GM13977 (cell line): ENCODE data around the gene DOCK8.
A peak's percentile ranks its signal among the peaks of the same experiment; 100 is the strongest.

Experiments
- DNase-seq: peaks from one replicate; pipeline ENCODE4 v3.0.0; 2012; ENCODE audit warnings: low spot score
- in situ Hi-C: fragments of 300-500 bp; cut with MboI; formaldehyde crosslinking; loops from one replicate; pipeline ENCODE4 v1.12.0; 2022; ENCODE audit warnings: low sequenced_read_pairs, low pct_unique_long_range_greater_than_20kb, mixed read lengths, inconsistent platforms; ENCODE audit not compliant: unreplicated experiment
- TF ChIP-seq, protein P1 (sequence below): IDR thresholded peaks from 2 replicates; pipeline ENCODE4 v1.5.1; 2012; ENCODE audit warnings: mild to moderate bottlenecking, control low read depth; ENCODE audit not compliant: insufficient read depth; ENCODE audit errors: extremely low read depth, missing control alignments

The DOCK8 gene

DNA sequence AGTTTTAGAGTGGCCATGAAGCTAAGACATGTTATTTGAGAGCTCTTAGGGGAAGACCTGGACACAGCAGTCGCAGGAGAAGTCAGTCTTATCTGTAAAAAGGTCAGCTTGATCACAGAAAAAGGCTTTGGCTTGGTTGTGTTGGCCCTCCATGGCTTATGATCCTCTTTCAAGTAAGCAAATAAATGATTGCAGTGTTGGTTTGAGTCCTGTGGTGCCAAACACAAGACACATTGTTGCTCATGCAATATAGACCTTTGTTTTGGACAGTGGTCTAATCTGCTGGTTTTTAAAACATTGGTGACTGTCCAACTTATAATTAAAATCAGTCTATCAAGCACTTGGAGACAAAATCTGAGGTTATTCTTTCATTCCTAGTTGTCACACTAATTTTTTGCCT lies 54.0 kb downstream of the DOCK8 start:
- in situ Hi-C loops: no loop called here
- DNase-seq: no peak
- TF ChIP-seq, protein P1, sequence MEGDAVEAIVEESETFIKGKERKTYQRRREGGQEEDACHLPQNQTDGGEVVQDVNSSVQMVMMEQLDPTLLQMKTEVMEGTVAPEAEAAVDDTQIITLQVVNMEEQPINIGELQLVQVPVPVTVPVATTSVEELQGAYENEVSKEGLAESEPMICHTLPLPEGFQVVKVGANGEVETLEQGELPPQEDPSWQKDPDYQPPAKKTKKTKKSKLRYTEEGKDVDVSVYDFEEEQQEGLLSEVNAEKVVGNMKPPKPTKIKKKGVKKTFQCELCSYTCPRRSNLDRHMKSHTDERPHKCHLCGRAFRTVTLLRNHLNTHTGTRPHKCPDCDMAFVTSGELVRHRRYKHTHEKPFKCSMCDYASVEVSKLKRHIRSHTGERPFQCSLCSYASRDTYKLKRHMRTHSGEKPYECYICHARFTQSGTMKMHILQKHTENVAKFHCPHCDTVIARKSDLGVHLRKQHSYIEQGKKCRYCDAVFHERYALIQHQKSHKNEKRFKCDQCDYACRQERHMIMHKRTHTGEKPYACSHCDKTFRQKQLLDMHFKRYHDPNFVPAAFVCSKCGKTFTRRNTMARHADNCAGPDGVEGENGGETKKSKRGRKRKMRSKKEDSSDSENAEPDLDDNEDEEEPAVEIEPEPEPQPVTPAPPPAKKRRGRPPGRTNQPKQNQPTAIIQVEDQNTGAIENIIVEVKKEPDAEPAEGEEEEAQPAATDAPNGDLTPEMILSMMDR: no peak

DNA sequence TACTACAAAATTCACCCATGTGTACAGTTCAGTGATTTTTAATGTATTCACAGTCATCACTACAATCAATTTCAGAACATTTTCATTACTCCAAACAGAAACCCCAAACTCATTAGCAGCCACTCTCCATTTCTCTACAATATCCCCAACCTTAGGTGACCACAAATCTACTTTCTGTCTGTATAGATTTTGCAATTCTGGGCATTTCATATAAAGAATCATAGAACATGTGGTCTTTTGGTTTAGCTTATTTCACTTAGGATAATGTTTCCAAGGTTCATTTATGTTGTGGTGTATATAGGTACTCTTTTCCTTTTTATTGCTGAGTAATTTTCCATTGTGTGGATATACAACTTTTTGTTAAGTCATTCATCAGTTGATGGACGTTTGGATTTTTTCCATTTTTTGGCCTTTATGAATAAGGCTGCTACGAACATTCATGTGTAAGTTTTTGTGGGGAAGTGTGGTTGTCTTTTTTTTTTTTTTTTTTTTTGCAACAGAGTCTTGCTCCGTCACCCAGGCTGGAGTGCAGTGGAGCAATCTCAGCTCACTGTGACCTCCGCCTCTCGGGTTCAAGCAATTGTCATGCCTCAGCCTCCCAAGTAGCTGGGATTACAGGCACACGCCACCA lies 54.5 kb downstream of the DOCK8 start:
- in situ Hi-C loops: no loop called here
- no peak for DNase-seq
- TF ChIP-seq, protein P1: no peak

DNA sequence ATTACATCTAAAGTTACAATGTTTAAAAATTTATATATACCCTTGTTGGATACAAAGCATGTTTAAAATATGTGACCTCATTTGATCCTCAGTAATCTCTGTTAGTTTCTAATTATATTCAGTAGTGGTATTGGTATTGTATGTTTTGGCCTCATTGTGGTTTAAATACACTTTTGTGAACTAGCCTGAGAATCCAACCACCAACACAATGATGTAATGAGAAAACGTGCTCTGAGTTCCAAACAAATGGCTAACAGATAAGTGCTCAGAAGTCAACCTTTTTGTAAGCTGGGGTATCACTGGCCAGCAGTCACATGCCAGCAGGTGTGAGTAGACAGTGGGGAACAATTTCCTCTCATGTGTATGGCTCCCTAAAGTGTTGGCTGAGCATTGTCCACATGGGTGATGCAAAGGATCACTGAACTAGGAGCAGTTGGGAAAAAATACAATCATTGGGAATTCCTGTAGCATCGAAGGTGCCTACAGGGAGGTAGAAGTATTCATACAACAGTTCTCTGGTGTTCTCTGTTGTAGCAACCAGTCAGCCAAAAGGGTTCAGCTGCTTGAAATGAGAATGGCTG lies 56.1 kb downstream of the DOCK8 start:
- TF ChIP-seq, protein P1: no peak
- in situ Hi-C loops: loop anchor here (10.0 kb wide), 1 partner anchor 56 kb away; the partner anchor contains the start of gene DOCK8
- peak; percentile 13 for DNase-seq

DNA sequence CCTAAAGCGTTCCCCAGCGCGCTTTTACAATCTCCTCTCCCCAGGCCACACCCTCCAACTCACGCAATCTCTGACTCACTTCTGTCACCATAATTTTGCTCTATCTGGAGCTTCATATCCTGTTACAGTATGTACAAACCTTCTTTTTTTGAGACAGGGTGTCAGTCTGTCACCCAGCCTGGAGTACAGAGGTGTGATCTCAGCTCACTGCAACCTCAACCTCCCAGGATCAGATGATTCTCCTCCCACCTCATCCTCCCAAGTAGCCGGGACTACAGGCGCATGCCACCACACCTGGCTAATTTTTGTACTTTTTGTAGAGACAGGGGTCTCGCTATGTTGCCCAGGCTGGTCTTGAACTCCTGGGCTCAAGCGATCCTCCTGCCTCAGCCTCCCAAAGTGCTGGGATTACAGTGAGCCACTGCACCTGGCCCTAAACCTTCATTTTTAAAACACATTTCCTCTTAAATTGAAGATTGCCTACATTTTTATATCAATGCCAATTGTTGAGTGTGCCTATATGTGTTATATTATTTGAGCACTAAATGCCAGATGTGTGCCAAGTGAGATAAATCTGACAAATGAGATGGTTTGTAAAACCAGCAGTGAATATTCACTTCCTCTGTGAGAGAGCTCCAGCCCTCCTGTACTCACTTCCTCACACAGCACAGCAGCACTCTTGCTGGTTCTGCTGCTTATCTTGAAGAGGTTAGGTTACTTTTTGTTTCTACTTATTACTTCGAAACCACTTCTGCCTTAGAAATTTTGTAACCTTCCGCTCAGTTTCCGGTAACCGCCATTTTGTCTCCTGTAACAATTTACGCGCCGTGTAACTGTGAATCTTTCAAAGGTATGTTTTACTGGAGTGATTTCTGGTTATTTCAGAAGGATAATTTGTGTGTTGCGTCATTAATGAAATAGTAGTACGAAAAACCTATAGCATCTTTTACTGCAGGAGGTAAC lies 57.9 kb downstream of the DOCK8 start:
- DNase-seq: peak; percentile 72

DNA sequence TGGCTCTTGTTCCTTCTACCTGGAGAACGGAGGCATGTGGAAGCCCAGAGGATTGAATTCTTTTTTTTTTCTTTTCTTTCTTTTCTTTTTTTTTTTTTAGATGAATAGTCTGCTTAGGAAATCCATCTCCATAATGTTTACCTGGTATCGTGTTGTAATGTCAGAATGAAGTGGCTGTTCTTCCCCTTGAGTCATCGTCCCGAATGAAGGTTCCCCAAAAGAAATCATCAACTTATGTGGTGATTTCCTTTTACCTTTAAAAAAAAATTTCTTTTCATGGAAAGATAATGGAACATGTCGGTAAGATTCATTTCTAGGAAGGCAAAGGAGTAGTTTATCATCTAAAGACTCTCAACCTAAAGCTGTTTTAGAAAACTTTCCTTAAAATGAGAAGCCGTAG lies 59.7 kb downstream of the DOCK8 start:
- in situ Hi-C loops: loop anchor here (10.0 kb wide), 1 partner anchor 60 kb away; the partner anchor contains the start of gene DOCK8
- TF ChIP-seq, protein P1: no peak

More for the DNA sequence above, 57.9 kb downstream of the DOCK8 start:
- TF ChIP-seq, protein P1: no peak
- in situ Hi-C loops: loop anchor here (10.0 kb wide), 1 partner anchor 58 kb away; the partner anchor contains the start of gene DOCK8

DNA sequence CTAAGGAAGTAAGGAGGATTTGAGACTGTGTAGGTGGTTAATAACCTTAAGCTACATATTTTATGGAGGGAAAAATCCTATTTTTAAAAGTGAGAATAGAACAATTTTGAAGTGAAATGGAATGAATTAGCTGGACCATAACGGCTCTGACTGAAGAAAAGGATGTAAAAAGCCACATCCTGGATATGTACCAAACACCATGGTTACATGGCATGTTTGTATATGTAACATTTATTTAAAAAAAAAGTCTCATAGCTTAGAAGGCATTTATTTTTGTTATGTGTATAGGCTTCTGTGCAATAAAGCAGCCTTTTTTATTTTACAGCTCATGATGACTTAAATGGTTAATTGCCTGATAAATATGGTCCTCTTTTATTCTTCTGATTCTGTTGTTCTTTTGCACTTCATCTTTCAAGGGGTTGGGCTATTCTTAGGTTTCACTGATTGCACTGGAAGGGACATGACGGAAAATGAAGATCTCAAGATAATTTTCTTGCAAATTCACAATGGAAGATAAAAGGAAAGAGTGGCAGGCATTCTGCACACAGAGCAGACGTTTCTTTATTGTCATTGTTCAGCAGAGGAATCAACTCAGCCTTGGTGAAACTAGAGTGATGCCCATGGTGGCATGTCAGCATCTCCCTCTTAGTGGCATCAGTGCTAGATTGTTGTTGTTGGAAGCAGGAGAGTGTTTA lies 63.1 kb downstream of the DOCK8 start:
- in situ Hi-C loops: loop anchor here (10.0 kb wide), 1 partner anchor 63 kb away; the partner anchor contains the start of gene DOCK8
- TF ChIP-seq, protein P1: no peak
- no peak for DNase-seq

More for the DNA sequence above, 59.7 kb downstream of the DOCK8 start:
- DNase-seq: no peak
